Muscle of leg (tissue), 11 donors: ENCODE measurements around the gene SPN. TPM values are rescaled to one million over a fixed set of nuclear protein-coding genes. Genes with fewer than 3 reads are reported as not detected.
"Not testable (repeated sequence)": the region's sequence is repeated elsewhere in the genome, so short reads cannot be mapped to it uniquely, and the experiment has no call there.

Experiments used
- DNase-seq: peaks from one replicate; pipeline ENCODE4 v3.0.0; 2013
- H3K27ac ChIP-seq: one replicate; pipeline ENCODE4 v1.5.1; 2013; ENCODE audit warnings: mild to moderate bottlenecking, low read length, control low read depth
- H3K27me3 ChIP-seq: one replicate; pipeline ENCODE4 v1.6.1; 2013; ENCODE audit warnings: low read length; ENCODE audit not compliant: control insufficient read depth, insufficient read depth
- H3K36me3 ChIP-seq: one replicate; pipeline ENCODE4 v1.6.1; 2013; ENCODE audit warnings: low read length; ENCODE audit not compliant: control insufficient read depth, insufficient read depth
- H3K4me1 ChIP-seq: one replicate; pipeline ENCODE4 v1.6.1; 2013; ENCODE audit warnings: low read length; ENCODE audit not compliant: control insufficient read depth, insufficient read depth
- H3K4me3 ChIP-seq: one replicate; pipeline ENCODE4 v1.5.1; 2013; ENCODE audit warnings: low read length, control low read depth
- H3K9me3 ChIP-seq: replicated peaks from 2 replicates; pipeline ENCODE4 v1.6.1; 2013; ENCODE audit warnings: low read depth, low read length; ENCODE audit not compliant: control insufficient read depth
- WGBS: methylation state at CpG from one replicate; pipeline ENCODE4 v1.1.5; 2013; ENCODE audit warnings: missing lambda C conversion rate; ENCODE audit not compliant: insufficient coverage; 5-methylcytosine and 5-hydroxymethylcytosine counted together
- polyA plus RNA-seq, 8 donors: library from polyadenylated mRNA; unstranded; fragments of 120-200 nt; gene quantifications; one replicate each; pipeline versions ENCODE4 v1.2.1 to v1.2.3, GENCODE V29; 2013; ENCODE audit warnings: inconsistent platforms in 1 of 8, low replicate concordance in 1 of 8; ENCODE audit not compliant: insufficient read length in 8 of 8, insufficient read depth in 1 of 8
- total RNA-seq: library from RNA; stranded (reverse); fragments of 120-200 nt; gene quantifications from one replicate; pipeline ENCODE4 v1.2.4, GENCODE V29; 2013

The SPN gene
- total and polyA plus RNA-seq, 9 donors = 0.31 to 1.5 (median 1.1) TPM

- WGBS = 4% methylated on average over 10 of the region's 14 CpGs
- Histone ChIP-seq H3K36me3 (peaks cover 17% of the 10 kb centered on the region), H3K4me3 (no peak overlapping the region), H3K9me3 (peaks cover 3% of the 10 kb centered on the region), H3K4me1 (peaks cover 2% of the 10 kb centered on the region), H3K27ac (no peak overlapping the region), H3K27me3 (no peaks in the 10 kb centered on the region)
- DNase-seq = peak; percentile 78
These were observed 37.4 kb downstream of the SPN start for GRCh38 chr16:29700253-29700987.

DNA sequence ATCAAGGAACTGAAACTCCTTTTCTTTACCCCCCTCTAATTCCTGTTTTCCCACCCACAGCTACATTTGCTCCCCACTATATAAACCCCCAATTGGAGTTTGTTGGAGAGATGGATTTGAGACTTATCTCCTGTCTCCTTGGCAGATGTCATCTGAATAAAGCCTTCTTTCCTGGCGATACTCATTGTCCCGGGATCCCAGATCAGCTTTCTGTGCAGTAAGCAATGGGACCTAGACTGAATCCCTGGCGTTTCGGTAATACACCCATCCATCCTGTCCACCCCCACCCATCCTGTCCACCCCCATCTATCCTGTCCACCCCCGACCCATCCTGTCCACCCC is 38.1 kb downstream of the SPN start:
- Histone ChIP-seq H3K4me1 (peaks cover 2% of the 10 kb centered on the region), H3K27me3 (no peaks in the 10 kb centered on the region), H3K9me3 (peaks cover 3% of the 10 kb centered on the region), H3K27ac (no peak overlapping the region), H3K36me3 (peaks cover 14% of the 10 kb centered on the region), H3K4me3 (no peak overlapping the region)
- DNase-seq = no peak
- WGBS = 70% methylated on average over 2 of the region's 5 CpGs

DNA sequence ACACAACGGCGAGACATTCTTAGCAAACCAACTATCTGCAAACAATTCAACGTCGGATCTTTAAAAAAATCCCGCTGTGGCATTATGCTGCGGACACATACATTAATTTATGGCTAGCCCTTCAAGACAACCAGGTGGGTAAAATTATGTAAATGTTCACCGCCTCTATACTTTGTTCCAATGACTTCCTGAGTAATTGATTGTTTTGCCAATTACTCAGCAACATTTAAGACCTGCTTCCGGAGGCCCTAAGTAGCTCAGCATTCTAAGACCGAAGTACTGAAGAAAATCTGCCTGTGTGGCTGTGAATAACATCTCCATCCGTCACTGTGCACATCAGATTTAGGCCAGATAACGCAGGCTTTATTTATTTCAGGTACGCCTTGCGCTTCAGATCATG is 39.2 kb downstream of the SPN start:
- H3K27ac ChIP-seq = no peak overlapping the region
- no peak for DNase-seq
- no peak overlapping the region for H3K4me3 ChIP-seq
- H3K36me3 ChIP-seq = peaks cover 5% of the 10 kb centered on the region
- H3K4me1 ChIP-seq = peaks cover 2% of the 10 kb centered on the region
- 53% methylated on average over 12 of the region's 13 CpGs for WGBS
- H3K27me3 ChIP-seq = no peaks in the 10 kb centered on the region
- peaks cover 3% of the 10 kb centered on the region for H3K9me3 ChIP-seq

- no peak overlapping the region for H3K4me3 ChIP-seq
- WGBS = no CpG with 5 or more reads among the region's 2 CpGs
- DNase-seq = no peak
These were observed 42.0 kb downstream of the SPN start for GRCh38 chr16:29705030-29705429.

GRCh38 chr16:29707160-29707559 is 44.1 kb downstream of the SPN start:
- H3K27ac ChIP-seq, H3K4me1 ChIP-seq, H3K9me3 ChIP-seq, H3K36me3 ChIP-seq, H3K27me3 ChIP-seq, DNase-seq, H3K4me3 ChIP-seq: not testable (repeated sequence)
- WGBS = no CpG with 5 or more reads among the region's 1 CpG

More at GRCh38 chr16:29705030-29705429, 42.0 kb downstream of the SPN start:
- Histone ChIP-seq H3K27me3 (no peaks in the 10 kb centered on the region), H3K36me3 (no peaks in the 10 kb centered on the region), H3K4me1 (peaks cover 2% of the 10 kb centered on the region), H3K27ac (no peak overlapping the region), H3K9me3 (no peaks in the 10 kb centered on the region)

DNA sequence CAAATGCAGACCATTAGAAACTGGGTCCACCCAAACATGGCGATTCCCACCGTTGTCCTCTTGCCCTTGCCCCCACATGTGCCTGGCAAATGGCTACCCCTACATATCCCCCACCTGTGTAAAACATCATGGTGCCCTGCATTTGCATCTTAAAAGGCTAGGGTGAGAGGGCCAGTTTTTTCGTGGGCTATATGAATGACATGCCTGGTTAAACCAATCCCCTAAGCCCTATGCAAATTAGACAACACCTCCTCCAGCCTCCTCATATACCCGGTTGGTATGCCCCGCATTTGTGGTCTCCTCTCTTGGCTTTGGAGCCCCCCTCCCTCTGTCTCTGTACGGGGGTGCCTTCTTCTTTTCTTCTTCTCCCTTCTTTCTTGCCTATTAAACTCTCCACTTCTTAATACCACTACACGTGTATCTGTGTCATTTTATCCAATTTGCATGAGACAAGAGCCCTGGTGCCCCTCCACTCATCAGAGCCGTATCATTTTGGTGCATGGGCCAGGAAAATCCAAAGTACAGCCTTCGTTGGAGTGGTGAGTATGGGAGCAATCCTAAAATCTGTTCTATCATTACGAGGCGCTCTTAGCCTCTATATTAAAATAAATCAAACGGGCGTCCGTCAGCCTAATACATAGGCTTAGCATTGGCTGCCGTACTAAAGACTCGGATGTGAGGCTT is 46.0 kb downstream of the SPN start:
- H3K4me1 ChIP-seq = no peaks in the 10 kb centered on the region
- H3K27ac ChIP-seq = no peak overlapping the region
- 45% methylated on average over 4 of the region's 16 CpGs for WGBS
- H3K4me3 ChIP-seq = no peak overlapping the region
- H3K27me3 ChIP-seq = no peaks in the 10 kb centered on the region
- no peaks in the 10 kb centered on the region for H3K36me3 ChIP-seq
- DNase-seq = no peak
- H3K9me3 ChIP-seq = no peaks in the 10 kb centered on the region

GRCh38 chr16:29709657-29710056 is 46.6 kb downstream of the SPN start:
- not testable (repeated sequence) for H3K27ac ChIP-seq, DNase-seq, H3K36me3 ChIP-seq, H3K9me3 ChIP-seq, H3K4me1 ChIP-seq, H3K4me3 ChIP-seq, H3K27me3 ChIP-seq
- 52% methylated on average over 6 of the region's 6 CpGs for WGBS

DNA sequence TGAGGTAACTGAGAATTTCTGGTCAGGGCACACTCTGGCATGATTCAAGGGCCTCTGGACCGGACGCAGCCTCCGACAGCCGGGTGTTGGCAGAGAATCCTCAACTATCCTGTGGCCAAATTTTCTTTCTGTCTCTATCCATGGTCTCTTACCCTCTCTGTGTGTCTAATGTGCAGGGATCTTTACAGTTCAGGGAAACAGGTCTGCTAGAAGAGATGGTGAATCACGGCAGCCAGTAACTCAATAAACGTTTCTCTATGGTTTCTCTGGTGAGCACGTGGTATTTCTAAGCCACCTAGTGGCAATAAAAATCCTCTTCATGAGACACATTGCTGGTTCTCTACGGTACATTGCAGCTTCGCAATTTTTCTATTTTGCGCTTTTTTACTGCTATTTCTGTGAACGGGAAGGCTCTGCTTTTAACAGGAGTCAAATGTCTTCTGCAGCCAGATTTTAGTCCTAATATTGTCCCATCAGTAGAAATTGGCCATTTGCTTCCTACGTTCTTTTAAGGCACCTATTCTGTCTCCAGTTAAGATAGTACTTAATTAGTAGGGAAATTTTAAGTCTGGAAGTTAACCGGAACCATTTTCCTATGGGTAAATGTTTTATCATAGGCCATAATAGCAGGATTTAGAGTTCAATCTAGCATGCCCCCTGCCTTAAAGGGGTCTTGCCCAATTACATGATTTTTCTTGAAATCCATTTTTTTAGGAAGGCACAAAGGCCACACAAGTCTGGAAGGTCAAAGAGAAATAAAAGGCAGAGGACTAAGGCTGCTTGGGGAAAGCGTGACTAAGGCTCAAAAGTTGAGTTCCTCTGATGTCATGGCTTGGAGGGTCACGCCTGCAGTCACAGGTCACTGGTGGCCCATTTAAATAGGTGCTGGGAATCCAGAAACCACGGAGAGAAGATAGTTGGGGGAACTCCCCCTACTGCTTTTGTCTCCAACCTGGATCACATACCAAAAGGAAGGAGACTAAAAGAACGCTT is 47.5 kb downstream of the SPN start:
- no peaks in the 10 kb centered on the region for H3K27me3 ChIP-seq
- H3K27ac ChIP-seq = no peak overlapping the region
- no peak overlapping the region for H3K4me3 ChIP-seq
- H3K4me1 ChIP-seq = no peaks in the 10 kb centered on the region
- H3K36me3 ChIP-seq = no peaks in the 10 kb centered on the region
- H3K9me3 ChIP-seq = no peaks in the 10 kb centered on the region
- DNase-seq = peak; percentile 83
- WGBS = 21% methylated on average over 9 of the region's 17 CpGs

DNA sequence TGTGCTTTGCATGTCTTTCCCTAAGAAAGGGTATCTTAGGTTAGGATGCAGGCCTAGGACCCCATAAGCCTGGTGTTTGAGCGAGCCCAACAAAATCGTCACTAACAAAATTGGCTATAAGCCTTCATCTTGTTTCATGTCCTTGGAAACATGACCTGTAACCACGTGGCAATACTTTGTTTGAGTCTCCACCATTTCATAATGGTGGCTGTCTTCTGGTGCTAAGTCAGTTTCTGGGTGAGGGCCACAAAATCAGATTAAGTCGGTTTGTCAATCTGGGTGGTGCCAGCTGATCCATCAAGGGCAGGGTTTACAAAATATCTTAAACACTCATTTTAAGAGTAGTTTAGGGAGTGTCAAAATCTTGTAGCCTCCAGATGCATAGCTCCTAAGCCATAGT is 49.8 kb downstream of the SPN start:
- Histone ChIP-seq H3K4me3 (no peak overlapping the region), H3K36me3 (no peaks in the 10 kb centered on the region), H3K27ac (no peak overlapping the region), H3K27me3 (no peaks in the 10 kb centered on the region), H3K9me3 (no peaks in the 10 kb centered on the region), H3K4me1 (no peaks in the 10 kb centered on the region)
- DNase-seq = no peak
- 83% methylated on average over 2 of the region's 4 CpGs for WGBS

DNA sequence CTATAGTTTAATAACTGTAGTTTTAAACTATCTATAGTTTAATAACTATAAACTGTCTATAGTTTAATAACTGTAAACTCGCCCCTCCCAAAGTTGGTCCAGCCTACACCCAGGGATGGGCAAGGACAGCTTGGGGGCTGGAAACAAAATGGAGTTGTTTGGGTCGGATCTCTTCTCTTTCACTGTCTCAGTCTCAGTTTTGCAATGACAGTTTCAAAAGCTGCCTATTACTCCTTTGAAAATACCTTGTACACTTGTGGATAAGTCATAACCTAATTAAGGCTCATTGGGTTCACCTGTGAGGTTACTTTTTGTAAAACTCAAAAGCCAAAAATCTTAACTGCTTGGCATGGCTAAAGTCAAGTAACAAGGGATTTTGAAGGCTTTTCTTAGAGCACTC is 51.3 kb downstream of the SPN start:
- Histone ChIP-seq H3K36me3 (no peaks in the 10 kb centered on the region), H3K27ac (no peak overlapping the region), H3K27me3 (no peaks in the 10 kb centered on the region), H3K4me1 (no peaks in the 10 kb centered on the region), H3K4me3 (no peak overlapping the region), H3K9me3 (no peaks in the 10 kb centered on the region)
- no CpG with 5 or more reads among the region's 2 CpGs for WGBS
- DNase-seq = no peak
